Gastroesophageal sphincter (tissue), 4 donors: ENCODE results near the gene ABHD6. TPM values are rescaled to one million over a fixed set of nuclear protein-coding genes. Genes with fewer than 3 reads are reported as not detected.

ENCODE experiments used
- ATAC-seq: fragments of 150-250 bp; one replicate; pipeline ENCODE4 v1.9.1; 2016; ENCODE audit warnings: mild to moderate bottlenecking, moderate library complexity
- H3K27ac ChIP-seq, 4 donors: fragments of 200-600 bp; sonication (generic) in 3 of 4; 1 replicate in 3 of 4; 2 replicates in 1 of 4; pipeline ENCODE4 v1.5.1; 2016 to 2019
- H3K27me3 ChIP-seq: fragments of 200-600 bp; sonication (generic); one replicate; pipeline ENCODE4 v1.5.1; 2019
- H3K36me3 ChIP-seq, 2 donors: fragments of 200-600 bp; sonication (generic); one replicate each; pipeline ENCODE4 v1.5.1; 2019; ENCODE audit warnings: control low read depth in 1 of 2
- H3K4me1 ChIP-seq, 3 donors: fragments of 200-600 bp; sonication (generic); 1 replicate in 2 of 3; 2 replicates in 1 of 3; pipeline ENCODE4 v1.5.1; 2016 to 2019; ENCODE audit warnings: control low read depth in 2 of 3
- H3K4me3 ChIP-seq, 2 donors: fragments of 200-600 bp; sonication (generic); one replicate each; pipeline ENCODE4 v1.5.1; 2019; ENCODE audit warnings: mild to moderate bottlenecking in 1 of 2, moderate library complexity in 1 of 2
- H3K9me3 ChIP-seq, 3 donors: fragments of 200-600 bp; sonication (generic); one replicate each; pipeline ENCODE4 v1.5.1; 2017 to 2019; ENCODE audit warnings: control low read depth in 2 of 3
- EP300 ChIP-seq: sonication (generic); formaldehyde crosslinking; IDR thresholded peaks from one replicate; pipeline ENCODE4 v1.6.1; 2017; ENCODE audit warnings: antibody characterized with exemption, mild to moderate bottlenecking
- POLR2A ChIP-seq, 2 donors: fragments of 450-650 bp; IDR thresholded peaks; one replicate each; pipeline ENCODE4 v1.6.1; 2017; ENCODE audit warnings: antibody characterized with exemption in 2 of 2, mild to moderate bottlenecking in 2 of 2, moderate library complexity in 1 of 2
- POLR2AphosphoS5 ChIP-seq: sonication (generic); formaldehyde crosslinking; IDR thresholded peaks from one replicate; pipeline ENCODE4 v1.6.1; 2017; ENCODE audit warnings: antibody characterized with exemption
- WGBS, 2 donors: methylation state at CpG; one replicate each; pipeline ENCODE4 v1.1.5; 2018; ENCODE audit warnings: low coverage in 1 of 2; 5-methylcytosine and 5-hydroxymethylcytosine counted together
- total RNA-seq, 4 donors: library from RNA; depleted of rRNA; stranded (reverse); fragments of >200 nt; gene quantifications; one replicate each; pipeline ENCODE4 v1.1.0, GENCODE V29; 2016
- TF ChIP-seq, protein P1 (sequence below), 4 experiments: fragments of 200-600 bp in 2 of 4; fragments of 450-650 bp in 2 of 4; sonication (generic) in 1 of 4; IDR thresholded peaks; one replicate each; pipeline ENCODE4 v1.5.1; 2017 to 2019; ENCODE audit warnings: antibody characterized with exemption in 4 of 4, mild to moderate bottlenecking in 2 of 4, moderate library complexity in 2 of 4

Gene ABHD6
- total RNA-seq, 4 donors from 2014 or later, result 6.5 to 27.1 (median 17.6) TPM

DNA sequence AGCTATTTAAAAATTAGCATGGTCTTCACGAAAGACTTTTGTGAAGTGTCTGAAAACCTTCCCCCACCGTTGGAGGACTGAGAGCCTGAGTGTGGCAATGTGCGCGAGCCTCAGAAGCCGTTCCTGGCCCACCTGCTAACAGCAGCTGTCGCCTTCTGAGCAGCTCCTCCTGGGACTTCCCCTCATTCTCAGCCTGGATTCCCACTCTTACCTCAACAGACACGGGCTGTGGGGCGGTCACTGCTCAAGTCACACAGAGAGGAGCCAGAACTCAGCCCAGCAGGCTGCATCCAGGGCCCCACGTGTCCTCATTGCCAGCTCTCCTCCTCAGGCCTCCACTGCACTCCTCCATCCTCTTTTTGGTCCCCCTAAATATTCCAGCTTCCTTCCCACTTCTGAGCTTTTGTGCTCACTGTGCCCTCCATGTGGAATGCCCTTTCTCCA, 34.7 kb upstream of the ABHD6 start:
- Histone ChIP-seq H3K9me3 (no peaks in the 10 kb centered on the region), H3K27ac (no peak overlapping the region), H3K27me3 (no peaks in the 10 kb centered on the region), H3K4me3 (no peak overlapping the region), H3K36me3 (no peaks in the 10 kb centered on the region), H3K4me1 (peaks cover 0 to 27% (median 0%) of the 10 kb centered on the region in 3 donors)
- ATAC-seq, result no peak
- TF ChIP-seq, protein P1, sequence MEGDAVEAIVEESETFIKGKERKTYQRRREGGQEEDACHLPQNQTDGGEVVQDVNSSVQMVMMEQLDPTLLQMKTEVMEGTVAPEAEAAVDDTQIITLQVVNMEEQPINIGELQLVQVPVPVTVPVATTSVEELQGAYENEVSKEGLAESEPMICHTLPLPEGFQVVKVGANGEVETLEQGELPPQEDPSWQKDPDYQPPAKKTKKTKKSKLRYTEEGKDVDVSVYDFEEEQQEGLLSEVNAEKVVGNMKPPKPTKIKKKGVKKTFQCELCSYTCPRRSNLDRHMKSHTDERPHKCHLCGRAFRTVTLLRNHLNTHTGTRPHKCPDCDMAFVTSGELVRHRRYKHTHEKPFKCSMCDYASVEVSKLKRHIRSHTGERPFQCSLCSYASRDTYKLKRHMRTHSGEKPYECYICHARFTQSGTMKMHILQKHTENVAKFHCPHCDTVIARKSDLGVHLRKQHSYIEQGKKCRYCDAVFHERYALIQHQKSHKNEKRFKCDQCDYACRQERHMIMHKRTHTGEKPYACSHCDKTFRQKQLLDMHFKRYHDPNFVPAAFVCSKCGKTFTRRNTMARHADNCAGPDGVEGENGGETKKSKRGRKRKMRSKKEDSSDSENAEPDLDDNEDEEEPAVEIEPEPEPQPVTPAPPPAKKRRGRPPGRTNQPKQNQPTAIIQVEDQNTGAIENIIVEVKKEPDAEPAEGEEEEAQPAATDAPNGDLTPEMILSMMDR (IDR thresholded peaks at IDR 0.05), result no peak
- TF ChIP-seq POLR2A (IDR thresholded peaks at IDR 0.05), result no peak
- no peak for TF ChIP-seq EP300
- TF ChIP-seq POLR2AphosphoS5, result no peak
- 60 to 71% methylated on average over 3 to 5 of the region's 9 CpGs for WGBS, 2 donors

DNA sequence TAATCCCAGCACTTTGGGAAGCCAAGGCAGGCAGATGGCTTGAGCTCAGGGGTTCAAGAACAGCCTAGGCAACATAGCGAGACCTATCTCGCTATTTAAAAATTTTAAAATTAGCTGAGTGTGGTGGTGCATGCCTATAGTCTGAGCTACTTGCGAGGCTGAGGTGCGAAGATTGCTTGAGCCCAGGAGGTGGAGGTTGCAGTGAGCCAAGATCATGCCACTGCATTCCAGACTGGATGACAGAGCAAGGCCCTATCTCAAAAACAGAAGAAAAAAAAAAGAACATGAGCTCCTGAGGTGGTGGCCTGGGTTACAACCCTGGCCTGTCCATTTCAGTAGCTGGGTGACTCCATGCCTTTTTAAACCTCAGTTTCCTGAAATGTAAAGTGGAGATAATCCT, 34.1 kb upstream of the ABHD6 start:
- Histone ChIP-seq H3K4me1 (peaks cover 0 to 21% (median 0%) of the 10 kb centered on the region in 3 donors), H3K36me3 (no peaks in the 10 kb centered on the region), H3K4me3 (no peak overlapping the region), H3K27ac (no peak overlapping the region), H3K9me3 (no peaks in the 10 kb centered on the region), H3K27me3 (no peaks in the 10 kb centered on the region)
- TF ChIP-seq POLR2A (IDR thresholded peaks at IDR 0.05) (no peak), EP300 (no peak), POLR2AphosphoS5 (no peak)
- TF ChIP-seq, protein P1 (IDR thresholded peaks at IDR 0.05), result no peak
- ATAC-seq, result no peak
- 98 to 100% methylated on average over 3 to 4 of the region's 4 CpGs for WGBS, 2 donors

DNA sequence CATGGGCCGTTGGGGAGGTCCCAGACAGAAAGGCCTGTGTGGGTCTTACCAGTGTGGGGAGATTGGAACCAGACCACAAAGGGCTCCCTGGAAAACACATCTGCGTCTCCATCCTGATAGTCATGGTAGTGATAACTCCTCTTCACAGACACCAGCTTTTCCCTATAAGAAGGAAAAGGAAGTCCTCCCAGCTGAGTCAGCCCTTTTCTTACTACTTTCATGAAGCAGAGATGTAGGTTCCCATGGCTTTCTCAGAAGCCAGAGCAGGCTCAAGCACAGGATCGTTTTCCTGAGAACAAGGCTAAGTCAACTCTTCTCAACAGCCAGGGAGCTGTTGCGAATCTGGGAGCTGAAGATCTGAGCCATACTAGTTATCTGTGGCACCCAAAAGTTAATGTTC, 32.9 kb upstream of the ABHD6 start:
- no peak overlapping the region for H3K4me3 ChIP-seq
- no peaks in the 10 kb centered on the region for H3K36me3 ChIP-seq
- H3K4me1 ChIP-seq, result peaks cover 0 to 11% (median 0%) of the 10 kb centered on the region in 3 donors
- no peak overlapping the region for H3K27ac ChIP-seq
- H3K27me3 ChIP-seq, result no peaks in the 10 kb centered on the region
- TF ChIP-seq EP300 (no peak), POLR2A (IDR thresholded peaks at IDR 0.05) (no peak), POLR2AphosphoS5 (no peak)
- TF ChIP-seq, protein P1 (IDR thresholded peaks at IDR 0.05), result no peak
- H3K9me3 ChIP-seq, result no peaks in the 10 kb centered on the region
- ATAC-seq, result no peak
- 93 to 100% methylated on average over 2 of the region's 4 CpGs for WGBS, 2 donors

DNA sequence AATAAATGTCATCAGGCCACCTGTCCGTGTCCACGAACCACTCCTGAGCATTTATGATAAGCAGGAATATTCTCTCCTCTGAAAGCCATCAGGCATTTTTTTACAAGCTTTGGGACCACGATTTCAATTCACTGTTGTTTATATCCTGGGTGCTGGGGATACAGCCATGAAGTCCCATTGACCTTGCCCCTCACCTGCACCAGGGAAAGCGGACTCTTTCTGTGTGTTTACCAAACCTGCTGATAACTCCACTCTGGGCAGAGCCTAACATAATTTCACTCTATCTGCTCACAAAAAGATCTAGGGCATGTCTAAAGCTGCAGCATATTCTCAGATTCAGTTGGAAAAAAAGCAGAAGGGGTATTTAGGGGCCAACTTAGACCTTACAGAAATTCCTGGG, 31.6 kb upstream of the ABHD6 start:
- WGBS, 2 donors, result 75 to 83% methylated on average over 4 of the region's 4 CpGs
- H3K4me1 ChIP-seq, result peaks cover 0 to 6% (median 0%) of the 10 kb centered on the region in 3 donors

More for the DNA sequence above, 31.6 kb upstream of the ABHD6 start:
- no peaks in the 10 kb centered on the region for H3K27me3 ChIP-seq
- no peaks in the 10 kb centered on the region for H3K36me3 ChIP-seq
- no peaks in the 10 kb centered on the region for H3K9me3 ChIP-seq
- no peak overlapping the region for H3K4me3 ChIP-seq
- ATAC-seq, result no peak
- TF ChIP-seq, protein P1 (IDR thresholded peaks at IDR 0.05), result no peak
- no peak for TF ChIP-seq POLR2AphosphoS5
- no peak for TF ChIP-seq POLR2A (IDR thresholded peaks at IDR 0.05)
- no peak for TF ChIP-seq EP300
- no peak overlapping the region for H3K27ac ChIP-seq
